Adipose tissue (tissue), 3 donors: ENCODE results near the gene MYOF. TPM values are rescaled to one million over a fixed set of nuclear protein-coding genes. Genes with fewer than 3 reads are reported as not detected.
"Not testable (repeated sequence)": the region's sequence is repeated elsewhere in the genome, so short reads cannot be mapped to it uniquely, and the experiment has no call there.

Experiments used
- H3K27ac ChIP-seq: one replicate; pipeline ENCODE4 v1.5.1; 2013; ENCODE audit warnings: low read depth, low read length
- WGBS, 3 donors: extraction: QIAGEN DNeasy Blood & Tissue Kit; methylation state at CpG; one replicate each; pipeline ENCODE4 v1.1.7; 2013; 5-methylcytosine and 5-hydroxymethylcytosine counted together
- polyA plus RNA-seq, 3 donors: library from polyadenylated mRNA; stranded (reverse); fragments of 200-250 nt; gene quantifications; one replicate each; pipeline ENCODE4 v1.2.3, GENCODE V29; 2013
- donor health status: healthy with polysubstance abuse.
- donor health status: Bipolar disorder and iron deficiency.
- donor health status: healthy.

MYOF gene
- polyA plus RNA-seq, 3 donors, result 6.2 to 32.1 (median 11.6) TPM

DNA sequence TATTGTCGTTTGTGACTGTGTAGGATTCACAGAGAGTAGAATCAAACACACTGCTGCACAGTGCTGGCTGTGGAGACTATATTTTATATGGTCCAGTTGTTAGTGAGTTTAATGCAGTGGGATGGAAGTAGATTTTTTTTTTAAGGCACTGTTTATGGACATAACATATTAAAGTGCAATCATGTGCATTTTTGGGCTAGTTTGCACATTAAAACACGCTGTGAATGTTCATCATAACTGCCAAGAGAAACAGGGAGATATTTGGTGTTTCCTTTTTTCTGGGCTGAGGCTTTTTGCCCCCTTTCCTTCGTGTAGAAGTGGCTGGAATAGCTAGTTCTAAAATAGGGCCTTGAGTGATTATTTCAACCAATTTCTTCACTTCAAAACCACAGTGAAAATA is 139.2 kb downstream of the MYOF start:
- H3K27ac ChIP-seq, result no peak overlapping the region
- WGBS, 3 donors, result 66 to 75% (median 67%) methylated on average over 3 of the region's 3 CpGs

- WGBS, 3 donors, result 85 to 87% (median 86%) methylated on average over 4 of the region's 4 CpGs
- no peak overlapping the region for H3K27ac ChIP-seq
Measured at GRCh38 chr10:93342366-93342765, 139.8 kb downstream of the MYOF start.

GRCh38 chr10:93337309-93337721 is 144.8 kb downstream of the MYOF start:
- WGBS, 3 donors, result 81 to 89% (median 86%) methylated on average over 7 of the region's 7 CpGs
- no peak overlapping the region for H3K27ac ChIP-seq

- H3K27ac ChIP-seq, result no peak overlapping the region
- 87 to 95% (median 92%) methylated on average over 1 of the region's 1 CpG for WGBS, 3 donors
Measured at GRCh38 chr10:93336678-93337077, 145.5 kb downstream of the MYOF start.

DNA sequence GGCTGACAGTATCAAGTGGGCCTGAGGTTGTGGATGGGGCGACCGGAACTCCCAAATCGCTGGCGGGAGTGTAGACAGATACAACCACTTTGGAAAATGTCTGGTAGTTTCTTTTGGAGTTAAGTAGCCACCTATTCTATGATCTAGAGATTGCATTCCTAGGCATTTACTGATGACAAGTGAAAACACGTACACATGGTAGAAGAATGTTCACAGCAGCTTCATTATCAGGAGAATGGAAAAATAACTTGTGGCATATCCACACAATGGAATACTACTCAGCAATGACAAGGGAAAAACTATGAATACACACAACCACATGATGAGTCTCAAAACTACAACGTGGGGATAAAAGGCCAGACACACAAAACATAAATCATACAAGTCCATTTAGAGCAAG is 146.0 kb downstream of the MYOF start:
- 87 to 92% (median 92%) methylated on average over 6 of the region's 6 CpGs for WGBS, 3 donors
- no peak overlapping the region for H3K27ac ChIP-seq

DNA sequence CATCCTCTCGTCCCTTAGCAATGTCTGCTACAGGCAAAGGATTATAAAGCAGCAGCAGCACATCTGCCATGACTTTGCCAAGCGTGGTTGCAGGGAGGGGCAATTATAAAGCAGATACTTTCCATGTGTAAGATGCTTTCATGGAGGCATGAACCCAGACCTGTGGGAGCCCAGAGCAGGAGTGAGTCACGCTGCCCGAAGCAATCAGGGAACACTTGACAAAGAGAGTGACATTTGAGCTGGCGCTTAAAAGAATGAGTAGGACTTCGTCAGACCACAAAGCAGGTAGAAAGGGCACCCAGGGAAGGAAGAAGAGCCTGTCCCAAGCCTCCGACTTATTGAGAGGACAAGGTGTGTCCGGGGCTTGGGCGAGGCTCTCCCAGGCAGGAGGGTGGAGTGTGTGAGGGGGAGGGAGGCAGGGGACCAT is 147.2 kb downstream of the MYOF start:
- no peak overlapping the region for H3K27ac ChIP-seq
- WGBS, 3 donors, result 81 to 93% (median 89%) methylated on average over 9 of the region's 9 CpGs

GRCh38 chr10:93334181-93334580 is 148.0 kb downstream of the MYOF start:
- no peak overlapping the region for H3K27ac ChIP-seq
- WGBS, 3 donors, result 82 to 93% (median 89%) methylated on average over 3 of the region's 3 CpGs

GRCh38 chr10:93333278-93333978 is 148.7 kb downstream of the MYOF start:
- no peak overlapping the region for H3K27ac ChIP-seq
- WGBS, 3 donors, result 74 to 91% (median 87%) methylated on average over 15 of the region's 15 CpGs

DNA sequence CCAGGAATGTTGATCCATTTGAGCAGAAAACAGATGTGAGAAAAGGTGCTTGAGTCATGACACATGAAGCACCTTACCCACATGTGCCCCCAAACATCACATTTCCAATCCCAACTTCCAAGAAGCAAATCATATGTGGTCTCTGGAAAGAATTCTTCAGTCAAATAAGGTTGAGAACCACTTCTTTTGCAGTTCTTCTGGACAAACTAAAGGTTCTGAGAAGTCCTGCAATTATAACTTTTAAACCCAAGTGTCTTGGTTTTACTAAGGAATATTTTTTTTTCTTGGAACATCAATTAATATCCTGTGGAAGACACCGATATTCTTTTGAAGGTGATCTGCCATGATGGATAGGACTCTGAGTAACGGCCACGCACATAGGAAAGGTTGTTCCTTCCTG is 151.3 kb downstream of the MYOF start:
- no peak overlapping the region for H3K27ac ChIP-seq
- 70 to 82% (median 79%) methylated on average over 3 of the region's 3 CpGs for WGBS, 3 donors

DNA sequence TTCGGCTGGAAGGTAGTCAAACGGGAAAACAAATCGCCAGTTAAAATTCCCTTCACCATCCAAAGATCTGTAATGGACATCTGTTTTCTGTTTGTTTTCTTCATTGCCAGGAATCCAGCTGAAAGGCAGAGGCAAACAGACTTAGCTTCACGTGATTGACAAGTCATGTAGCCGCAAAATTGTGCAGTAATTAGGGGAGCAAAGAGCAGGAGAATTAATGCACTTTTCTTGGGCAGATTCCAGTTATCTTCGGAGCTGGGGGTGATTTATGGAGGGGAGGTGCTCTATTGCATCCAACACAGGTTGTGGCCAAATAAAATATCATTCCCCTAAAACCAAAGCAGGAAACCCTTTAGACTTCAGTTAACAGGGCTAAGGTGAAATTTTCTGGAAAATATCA is 162.2 kb downstream of the MYOF start:
- WGBS, 3 donors, result 40 to 70% (median 61%) methylated on average over 6 of the region's 6 CpGs
- no peak overlapping the region for H3K27ac ChIP-seq

- H3K27ac ChIP-seq, result no peak overlapping the region
- 65 to 83% (median 69%) methylated on average over 4 of the region's 4 CpGs for WGBS, 3 donors
Measured at GRCh38 chr10:93319096-93319495, 163.0 kb downstream of the MYOF start.

- no peak overlapping the region for H3K27ac ChIP-seq
- 57 to 81% (median 62%) methylated on average over 7 of the region's 7 CpGs for WGBS, 3 donors
Measured at GRCh38 chr10:93315246-93315645, 166.9 kb downstream of the MYOF start.

- not testable (repeated sequence) for H3K27ac ChIP-seq
- WGBS, 3 donors, result 85 to 92% (median 86%) methylated on average over 3 of the region's 3 CpGs
Measured at GRCh38 chr10:93314656-93315055, 167.5 kb downstream of the MYOF start.

DNA sequence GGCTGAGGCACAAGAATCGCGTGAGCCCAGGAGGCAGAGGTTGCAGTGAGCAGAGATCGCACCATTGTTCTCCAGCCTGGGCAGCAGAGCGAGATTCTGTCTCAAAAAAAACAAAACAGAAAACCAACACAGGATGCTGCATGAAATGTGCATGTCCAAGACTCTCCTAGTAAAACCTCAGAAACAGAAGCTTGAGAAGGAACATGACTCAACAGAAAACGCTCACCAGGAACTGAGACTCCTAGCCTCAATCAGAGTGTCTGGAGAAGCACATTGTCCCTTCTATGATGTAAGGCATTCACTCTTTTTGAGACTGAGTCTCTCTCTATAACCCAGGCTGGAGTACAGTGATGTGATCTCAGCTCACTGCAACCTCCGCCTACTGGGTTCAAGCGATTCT is 168.3 kb downstream of the MYOF start:
- 67 to 87% (median 77%) methylated on average over 7 of the region's 7 CpGs for WGBS, 3 donors
- no peak overlapping the region for H3K27ac ChIP-seq

DNA sequence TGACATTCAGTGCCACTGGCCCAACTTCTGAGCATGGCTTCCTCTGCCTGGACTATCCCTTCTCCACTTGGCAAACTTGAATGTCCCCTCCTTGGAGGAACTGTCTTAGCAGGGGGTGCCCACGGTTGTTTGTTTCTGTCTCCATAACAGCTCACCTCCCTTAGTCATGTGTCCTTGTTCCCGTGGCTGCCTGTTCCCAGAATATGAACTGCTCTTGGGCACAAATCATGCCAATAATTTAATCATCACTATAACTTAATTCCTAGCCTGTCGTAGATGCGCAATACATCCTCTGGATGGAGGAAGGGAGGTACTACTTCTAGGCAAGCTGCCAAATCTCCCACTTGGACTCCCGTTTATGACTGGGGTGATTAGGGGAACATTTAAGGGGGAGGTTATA is 173.1 kb downstream of the MYOF start:
- H3K27ac ChIP-seq, result no peak overlapping the region
- 49 to 63% (median 53%) methylated on average over 5 of the region's 5 CpGs for whole genome bisulfite sequencing, 3 donors

DNA sequence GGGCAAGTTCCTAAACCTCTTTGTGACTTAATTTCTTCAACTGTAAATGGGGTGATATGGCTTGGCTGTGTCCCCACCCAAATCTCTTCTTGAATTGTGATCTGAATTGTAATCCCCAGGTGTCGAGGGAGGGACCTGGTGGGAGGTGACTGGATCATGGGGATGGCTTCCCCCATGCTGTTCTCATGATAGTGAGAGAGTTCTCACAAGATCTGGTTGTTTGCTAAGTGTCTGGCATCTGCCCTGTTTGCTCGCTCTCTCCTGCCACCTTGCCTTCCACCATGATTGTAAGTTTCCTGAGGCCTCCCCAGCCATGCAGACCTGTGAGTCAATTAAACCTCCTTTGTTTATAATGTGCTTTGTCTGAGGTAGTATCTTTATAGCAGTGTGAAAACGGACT is 177.0 kb downstream of the MYOF start:
- 74 to 92% (median 89%) methylated on average over 3 of the region's 3 CpGs for WGBS, 3 donors
- no peak overlapping the region for H3K27ac ChIP-seq

- 79 to 92% (median 90%) methylated on average over 5 of the region's 5 CpGs for WGBS, 3 donors
Measured at GRCh38 chr10:93300981-93301380, 181.2 kb downstream of the MYOF start.

DNA sequence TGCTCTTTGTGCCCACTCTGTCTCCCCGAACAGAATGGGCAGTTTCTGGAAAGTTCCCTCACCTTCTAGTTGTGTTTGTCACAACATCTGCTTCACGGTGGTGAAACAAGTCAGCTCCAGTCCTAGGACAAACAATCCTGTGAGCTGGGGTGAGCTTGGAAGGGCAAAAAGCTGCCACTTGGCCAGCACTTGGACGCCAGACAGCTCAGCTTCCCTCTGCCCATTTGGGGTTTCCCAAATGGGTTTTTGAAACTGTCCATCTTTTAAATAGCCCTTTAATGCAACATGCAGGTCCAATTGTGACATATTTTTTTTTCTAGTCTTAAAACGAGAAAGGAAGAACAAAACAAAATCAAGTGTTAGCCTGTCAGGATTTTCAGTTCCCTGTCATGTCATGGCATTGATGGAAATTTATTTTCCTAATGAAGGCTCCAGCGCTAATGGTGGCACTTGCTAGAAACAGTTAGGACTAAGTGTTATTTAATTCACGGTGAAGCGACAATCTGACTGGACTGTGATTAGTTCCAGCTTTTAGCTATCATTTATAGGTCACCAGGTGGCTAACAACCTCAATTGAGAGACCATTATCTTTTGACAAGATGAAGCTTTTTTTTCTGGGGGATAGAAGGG is 181.7 kb downstream of the MYOF start:
- WGBS, 3 donors, result 61 to 81% (median 75%) methylated on average over 7 of the region's 7 CpGs
- no peak overlapping the region for H3K27ac ChIP-seq

More at GRCh38 chr10:93300981-93301380, 181.2 kb downstream of the MYOF start:
- H3K27ac ChIP-seq, result no peak overlapping the region

DNA sequence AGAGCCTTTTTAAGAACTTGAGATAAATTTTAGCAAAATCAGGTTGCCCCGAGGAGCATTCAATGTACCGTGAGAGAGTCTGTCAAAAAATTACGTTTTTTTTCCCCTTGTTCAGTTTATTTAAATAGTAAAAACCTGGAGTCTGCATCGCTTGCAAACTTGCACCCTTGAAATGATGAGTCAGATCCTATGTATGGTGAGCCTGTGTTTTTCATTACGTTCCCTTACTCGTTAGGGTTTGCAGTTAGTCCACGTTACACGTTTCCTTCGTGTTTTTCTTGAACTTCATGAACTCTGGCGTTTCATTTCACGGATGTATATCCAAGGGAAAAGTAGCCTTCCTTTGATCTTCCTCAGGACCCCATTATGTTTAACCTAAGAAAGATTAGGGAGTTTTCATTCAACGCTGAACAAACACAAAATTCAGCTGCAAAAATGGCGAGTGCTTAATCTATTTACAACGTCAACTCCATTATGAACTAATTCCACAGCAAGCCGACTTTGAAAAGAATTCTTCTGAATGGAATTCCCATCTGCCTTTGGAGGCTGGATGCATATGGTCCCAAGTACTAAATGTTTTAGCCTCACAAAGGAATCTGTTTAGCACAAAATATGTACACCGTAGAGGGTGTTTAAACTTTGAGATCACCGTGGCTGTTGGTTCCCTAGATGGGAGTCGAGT is 182.4 kb downstream of the MYOF start:
- 57 to 68% (median 68%) methylated on average over 18 of the region's 18 CpGs for WGBS, 3 donors
- no peak overlapping the region for H3K27ac ChIP-seq
